ENCODE data around the gene SDHAF4. TPM values are rescaled to one million over a fixed set of nuclear protein-coding genes. Genes with fewer than 3 reads are reported as not detected.

The SDHAF4 gene
- polyA plus RNA-seq (2012; ENCODE audit: insufficient read length, low read depth): 13.3 TPM

- TF ChIP-seq, protein P1, sequence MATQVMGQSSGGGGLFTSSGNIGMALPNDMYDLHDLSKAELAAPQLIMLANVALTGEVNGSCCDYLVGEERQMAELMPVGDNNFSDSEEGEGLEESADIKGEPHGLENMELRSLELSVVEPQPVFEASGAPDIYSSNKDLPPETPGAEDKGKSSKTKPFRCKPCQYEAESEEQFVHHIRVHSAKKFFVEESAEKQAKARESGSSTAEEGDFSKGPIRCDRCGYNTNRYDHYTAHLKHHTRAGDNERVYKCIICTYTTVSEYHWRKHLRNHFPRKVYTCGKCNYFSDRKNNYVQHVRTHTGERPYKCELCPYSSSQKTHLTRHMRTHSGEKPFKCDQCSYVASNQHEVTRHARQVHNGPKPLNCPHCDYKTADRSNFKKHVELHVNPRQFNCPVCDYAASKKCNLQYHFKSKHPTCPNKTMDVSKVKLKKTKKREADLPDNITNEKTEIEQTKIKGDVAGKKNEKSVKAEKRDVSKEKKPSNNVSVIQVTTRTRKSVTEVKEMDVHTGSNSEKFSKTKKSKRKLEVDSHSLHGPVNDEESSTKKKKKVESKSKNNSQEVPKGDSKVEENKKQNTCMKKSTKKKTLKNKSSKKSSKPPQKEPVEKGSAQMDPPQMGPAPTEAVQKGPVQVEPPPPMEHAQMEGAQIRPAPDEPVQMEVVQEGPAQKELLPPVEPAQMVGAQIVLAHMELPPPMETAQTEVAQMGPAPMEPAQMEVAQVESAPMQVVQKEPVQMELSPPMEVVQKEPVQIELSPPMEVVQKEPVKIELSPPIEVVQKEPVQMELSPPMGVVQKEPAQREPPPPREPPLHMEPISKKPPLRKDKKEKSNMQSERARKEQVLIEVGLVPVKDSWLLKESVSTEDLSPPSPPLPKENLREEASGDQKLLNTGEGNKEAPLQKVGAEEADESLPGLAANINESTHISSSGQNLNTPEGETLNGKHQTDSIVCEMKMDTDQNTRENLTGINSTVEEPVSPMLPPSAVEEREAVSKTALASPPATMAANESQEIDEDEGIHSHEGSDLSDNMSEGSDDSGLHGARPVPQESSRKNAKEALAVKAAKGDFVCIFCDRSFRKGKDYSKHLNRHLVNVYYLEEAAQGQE (IDR thresholded peaks at IDR 0.05; ENCODE audit: insufficient read depth in 1 of 2, low read depth in 2 of 2, low read length in 2 of 2): no peak
- TF ChIP-seq TAF1 (IDR thresholded peaks at IDR 0.05; ENCODE audit: borderline replicate concordance, insufficient read depth, low read length) (peak; percentile 56; the same call in 1 of the 2 replicates), SIN3A (IDR thresholded peaks at IDR 0.05; ENCODE audit: borderline replicate concordance, insufficient read depth, low read length) (no peak), FOXP2 (optimal IDR thresholded peaks at IDR 0.05; ENCODE audit: borderline replicate concordance, extremely low read depth, extremely low read length, insufficient read depth) (no peak), POLR2AphosphoS5 (IDR thresholded peaks at IDR 0.05; ENCODE audit: low read depth, low read length) (peak; percentile 98)
These were observed at the start of gene SDHAF4 for GRCh38 chr6:70566751-70567382. Gene SDHAF4, plus strand, starts transcription at chr6:70566930. Its CDS starts 11 bp downstream, at chr6:70566941.

DNA sequence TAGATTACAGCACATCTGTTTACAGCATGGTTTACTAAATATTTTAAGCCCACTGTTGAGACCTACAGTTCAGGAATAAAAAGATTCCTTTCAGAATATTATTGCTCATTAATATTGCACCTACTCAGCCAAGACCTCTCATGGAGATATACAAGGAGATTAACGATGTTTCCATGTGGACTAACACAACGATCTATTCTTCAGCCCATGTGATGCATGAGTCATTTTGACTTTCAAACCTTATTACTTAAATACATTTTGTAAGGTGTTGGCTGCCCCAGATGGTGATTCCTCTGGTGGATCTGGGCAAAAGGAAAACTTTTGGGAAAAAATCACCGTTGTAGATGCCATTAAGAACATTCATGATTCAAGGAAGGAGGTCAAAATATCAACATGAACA, 48.0 kb upstream of the SDHAF4 start:
- TF ChIP-seq FOXP2 (optimal IDR thresholded peaks at IDR 0.05; ENCODE audit: borderline replicate concordance, extremely low read depth, extremely low read length, insufficient read depth): no peak
- TF ChIP-seq SIN3A (IDR thresholded peaks at IDR 0.05; ENCODE audit: borderline replicate concordance, insufficient read depth, low read length): no peak
- no peak for TF ChIP-seq POLR2AphosphoS5 (IDR thresholded peaks at IDR 0.05; ENCODE audit: low read depth, low read length)
- TF ChIP-seq, protein P1 (IDR thresholded peaks at IDR 0.05; ENCODE audit: insufficient read depth in 1 of 2, low read depth in 2 of 2, low read length in 2 of 2): no peak
- no peak for TF ChIP-seq TAF1 (IDR thresholded peaks at IDR 0.05; ENCODE audit: borderline replicate concordance, insufficient read depth, low read length)

- TF ChIP-seq, protein P1 (IDR thresholded peaks at IDR 0.05; ENCODE audit: insufficient read depth in 1 of 2, low read depth in 2 of 2, low read length in 2 of 2): no peak
- TF ChIP-seq SIN3A (IDR thresholded peaks at IDR 0.05; ENCODE audit: borderline replicate concordance, insufficient read depth, low read length) (no peak), POLR2AphosphoS5 (IDR thresholded peaks at IDR 0.05; ENCODE audit: low read depth, low read length) (no peak), TAF1 (IDR thresholded peaks at IDR 0.05; ENCODE audit: borderline replicate concordance, insufficient read depth, low read length) (no peak), FOXP2 (optimal IDR thresholded peaks at IDR 0.05; ENCODE audit: borderline replicate concordance, extremely low read depth, extremely low read length, insufficient read depth) (no peak)
These were observed 46.2 kb upstream of the SDHAF4 start for GRCh38 chr6:70520575-70520974.

- TF ChIP-seq FOXP2 (optimal IDR thresholded peaks at IDR 0.05; ENCODE audit: borderline replicate concordance, extremely low read depth, extremely low read length, insufficient read depth) (no peak), SIN3A (IDR thresholded peaks at IDR 0.05; ENCODE audit: borderline replicate concordance, insufficient read depth, low read length) (no peak), TAF1 (IDR thresholded peaks at IDR 0.05; ENCODE audit: borderline replicate concordance, insufficient read depth, low read length) (no peak), POLR2AphosphoS5 (IDR thresholded peaks at IDR 0.05; ENCODE audit: low read depth, low read length) (no peak)
- TF ChIP-seq, protein P1 (IDR thresholded peaks at IDR 0.05; ENCODE audit: insufficient read depth in 1 of 2, low read depth in 2 of 2, low read length in 2 of 2): peak; percentile 52 to 79; a peak in 2 of 4 replicates
These were observed 41.9 kb upstream of the SDHAF4 start for GRCh38 chr6:70524721-70525286.

Measured in PFSK-1 (cell line).